Measurements from ENCODE around the gene GULP1.

DNA sequence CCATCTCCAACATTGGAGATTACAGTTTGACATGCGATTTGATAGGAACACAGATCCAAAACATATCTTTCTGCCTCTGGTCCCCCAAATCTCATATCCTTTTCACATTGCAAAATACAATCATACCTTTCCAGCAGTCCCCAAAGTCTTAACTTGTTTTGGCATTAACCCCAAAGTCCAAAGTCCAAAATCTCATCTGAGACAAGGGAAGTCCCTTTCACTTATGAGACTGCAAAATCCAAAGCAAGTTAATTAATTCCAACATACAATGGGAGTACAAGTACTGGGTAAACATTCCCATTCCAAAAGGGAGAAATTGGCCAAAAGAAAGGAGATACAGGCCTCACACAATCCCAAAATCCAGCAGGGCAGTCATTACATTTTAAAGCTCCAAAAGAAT lies 265.4 kb downstream of the GULP1 start:
- TF ChIP-seq GABPA (IDR thresholded peaks at IDR 0.05; ENCODE audit: low read depth) (no peak), REST (IDR thresholded peaks at IDR 0.05; ENCODE audit: insufficient replicate concordance, low read depth) (no peak), CTCF (IDR thresholded peaks at IDR 0.05; ENCODE audit: insufficient read depth, low read length) (no peak), POLR2AphosphoS5 (IDR thresholded peaks at IDR 0.05; ENCODE audit: low read depth) (no peak)
